GM12878 (cell line): ENCODE measurements around the gene SORL1. TPM values are rescaled to one million over a fixed set of nuclear protein-coding genes. Genes with fewer than 3 reads are reported as not detected.

Experiments
- ATAC-seq: fragments of 200-7000 bp; cut with Tn5 transposase; 3 replicates; pipeline ENCODE4 v1.9.1; 2020; ENCODE audit warnings: mild to moderate bottlenecking, moderate library complexity
- BruUV-seq: library from RNA; stranded (reverse); fragments of 400-500 nt; replicated peaks from 2 replicates; lab custom pipeline; 2021; lab: Mats Ljungman, UMichigan
- CTCF ChIA-PET: fragments of 300-600 bp; sonication (Branson Sonifier 250); formaldehyde crosslinking; extraction: SDS; loops from one replicate; lab custom pipeline; 2021; ENCODE audit warnings: inconsistent platforms; lab: Yijun Ruan, JAX
- POLR2A ChIA-PET: fragments of 350-600 bp; formaldehyde crosslinking; extraction: SDS; loops from one replicate; lab custom pipeline; 2021; ENCODE audit warnings: inconsistent platforms; lab: Charles Lee
- RAD21 ChIA-PET: fragments of 300-600 bp; sonication (Branson Sonifier 250); formaldehyde crosslinking; loops from one replicate; lab custom pipeline; 2023; ENCODE audit warnings: antibody characterized with exemption; ENCODE audit not compliant: unreplicated experiment; lab: Charles Lee
- SMC1A ChIA-PET: fragments of 300-600 bp; sonication (Branson Sonifier 250); formaldehyde crosslinking; loops from one replicate; lab custom pipeline; 2023; ENCODE audit not compliant: unreplicated experiment, uncharacterized antibody; lab: Charles Lee
- DNase-seq: peaks from one replicate; pipeline ENCODE4 v3.0.0-alpha.2; 2011; ENCODE audit warnings: low read depth, low spot score
- FAIRE-seq: peaks from 3 replicates; lab custom pipeline; 2011; peaks lifted over from hg19 to GRCh38; lab: Jason Lieb, UNC
- H2AFZ ChIP-seq: 2 replicates; pipeline ENCODE4 v1.6.0; 2011; ENCODE audit warnings: low read depth, low read length, control low read depth; ENCODE audit not compliant: control insufficient read depth
- H3K27ac ChIP-seq: 2 replicates; pipeline ENCODE4 v1.5.1; 2011; ENCODE audit warnings: control low read depth; ENCODE audit not compliant: control insufficient read depth, insufficient read depth
- H3K27me3 ChIP-seq, 2 experiments: replicated peaks in 1 of 2; 2 replicates each; pipeline versions ENCODE4 v1.6.0 to v1.6.1; 2011; ENCODE audit warnings: low read length in 1 of 2; ENCODE audit not compliant: control insufficient read depth in 2 of 2, insufficient read depth in 2 of 2
- H3K36me3 ChIP-seq, 2 experiments: 2 replicates each; pipeline ENCODE4 v1.5.1; 2011; ENCODE audit warnings: low read length in 1 of 2; ENCODE audit not compliant: control insufficient read depth in 2 of 2, insufficient read depth in 2 of 2
- H3K4me1 ChIP-seq: 2 replicates; pipeline ENCODE4 v1.6.1; 2011; ENCODE audit warnings: mild to moderate bottlenecking, low read length, moderate library complexity, mixed read lengths; ENCODE audit not compliant: control insufficient read depth, insufficient read depth
- H3K4me2 ChIP-seq: 2 replicates; pipeline ENCODE4 v1.6.0; 2011; ENCODE audit warnings: control low read depth; ENCODE audit not compliant: control insufficient read depth, insufficient read depth
- H3K4me3 ChIP-seq: fragments of 200-600 bp; sonication (generic); 2 replicates; pipeline ENCODE4 v1.5.1; 2016
- H3K79me2 ChIP-seq: 2 replicates; pipeline ENCODE4 v1.6.0; 2011; ENCODE audit warnings: low read length; ENCODE audit not compliant: control insufficient read depth, insufficient read depth
- H3K9ac ChIP-seq: 2 replicates; pipeline ENCODE4 v1.8.0; 2011; ENCODE audit warnings: low read length, control low read depth, mixed read lengths; ENCODE audit not compliant: control insufficient read depth, insufficient read depth
- H3K9me3 ChIP-seq: replicated peaks from 3 replicates; pipeline ENCODE4 v1.5.1; 2011; ENCODE audit warnings: mild to moderate bottlenecking, low read length; ENCODE audit not compliant: control insufficient read depth, insufficient read depth
- H4K20me1 ChIP-seq: 2 replicates; pipeline ENCODE4 v1.6.0; 2011; ENCODE audit not compliant: control insufficient read depth, insufficient read depth
- BCL3 ChIP-seq: IDR thresholded peaks from 2 replicates; pipeline ENCODE4 v1.6.1; 2011; ENCODE audit warnings: borderline replicate concordance, low read depth, mild to moderate bottlenecking, moderate library complexity, low read length; ENCODE audit not compliant: insufficient read depth, poor library complexity, severe bottlenecking
- BRCA1 ChIP-seq: IDR thresholded peaks from 2 replicates; pipeline ENCODE4 v1.6.1; 2011; ENCODE audit warnings: low read depth, low read length, improper control_type of control experiment
- POLR2A ChIP-seq: IDR thresholded peaks from 2 replicates; pipeline ENCODE4 v1.6.1; 2011; ENCODE audit warnings: low read depth, mild to moderate bottlenecking, low read length
- POLR2AphosphoS5 ChIP-seq: IDR thresholded peaks from 2 replicates; pipeline ENCODE4 v1.6.1; 2011; ENCODE audit warnings: mild to moderate bottlenecking, low read length, inconsistent platforms
- RUNX3 ChIP-seq: IDR thresholded peaks from 2 replicates; pipeline ENCODE4 v1.6.1; 2012; ENCODE audit warnings: low read length, inconsistent platforms
- WGBS: methylation state at CpG from one replicate; pipeline ENCODE4 v1.1.6; 2016; ENCODE audit warnings: low lambda C conversion rate; ENCODE audit not compliant: insufficient replicate concordance, insufficient coverage; ENCODE audit errors: missing lambda C conversion rate; 5-methylcytosine and 5-hydroxymethylcytosine counted together
- in situ Hi-C: fragments of 300-500 bp; cut with MboI; formaldehyde crosslinking; loops from 9 replicates; pipeline ENCODE4 v1.14.3; 2018; ENCODE audit warnings: mixed read lengths
- intact Hi-C: fragments of 100-400 bp; cut with micrococcal nuclease; formaldehyde crosslinking; loops from one replicate; pipeline ENCODE4 v1.14.2; 2022; ENCODE audit not compliant: unreplicated experiment
- polyA plus RNA-seq, 11 experiments: library from polyadenylated mRNA; depleted of rRNA in 4 of 11; unstranded in 6 of 11; stranded (reverse) in 5 of 11; fragments of >200 nt; fragmentation: Nextera tagmentation in 4 of 11; fragmentation: Illumina TruSeq in 1 of 11; extraction: Ambion mirVana in 4 of 11; extraction: Trizol in 1 of 11; gene quantifications; 1 replicate in 1 of 11; 2 replicates in 10 of 11; pipeline versions ENCODE4 v1.2.1 to v1.2.3, GENCODE V29; 2011 to 2016; ENCODE audit warnings: inconsistent platforms in 2 of 11, missing spikeins in 2 of 11, low read depth in 1 of 11
- total RNA-seq, 4 experiments: library from RNA; depleted of rRNA in 3 of 4; stranded (reverse); fragments of >200 nt in 3 of 4; fragmentation: Illumina TruSeq in 1 of 4; extraction: Trizol in 1 of 4; gene quantifications; 2 replicates each; pipeline versions ENCODE4 v1.2.1 to v1.2.3, GENCODE V29; 2013 to 2021

Gene SORL1
- total and polyA plus RNA-seq, 10 of the 15 experiments (the other 5 are each of a cell fraction or from before 2014, with no cell fraction given), result 20.2 to 107 (median 59.9) TPM

GRCh38 chr11:121634273-121634672 is 182.2 kb downstream of the SORL1 start:
- no peaks in the 10 kb centered on the region for H3K9me3 ChIP-seq
- H3K9ac ChIP-seq, result no peak overlapping the region
- no peak overlapping the region for H3K27ac ChIP-seq
- no peak overlapping the region for H3K4me2 ChIP-seq
- TF ChIP-seq POLR2AphosphoS5 (peak; percentile 41; the same call in 1 of the 2 replicates), RUNX3 (no peak), POLR2A (0 out of 2 replicates have a peak, but pooled peaks have one; percentile 11)
- TF ChIP-seq, all 136 proteins: peak for 2
- ATAC-seq (no peak), FAIRE-seq (no peak), DNase-seq (no peak)
- intact Hi-C loops, result no loop called here
- Histone ChIP-seq H3K27me3 (no peaks in the 10 kb centered on the region), H3K4me1 (no peaks in the 10 kb centered on the region), H3K79me2 (no peaks in the 10 kb centered on the region), H3K4me3 (no peak overlapping the region), H2AFZ (no peak overlapping the region), H3K36me3 (peaks cover 9 to 29% of the 10 kb centered on the region in 2 experiments), H4K20me1 (no peaks in the 10 kb centered on the region)
- RAD21 ChIA-PET, result no interaction called here
- no TSS peak for BruUV-seq
- CTCF ChIA-PET, result no interaction called here
- SMC1A ChIA-PET, result no interaction called here
- in situ Hi-C loops, result no loop called here
- POLR2A ChIA-PET, result no interaction called here
- over 99% methylated on average over 5 of the region's 5 CpGs for WGBS

- TF ChIP-seq POLR2AphosphoS5 (0 out of 2 replicates have a peak, but pooled peaks have one; percentile 34), BRCA1 (no peak), BCL3 (peak; percentile 23)
- TF ChIP-seq, all 136 proteins: peak for 2
- Histone ChIP-seq H3K27ac (no peak overlapping the region), H3K27me3 (no peaks in the 10 kb centered on the region), H3K9me3 (no peaks in the 10 kb centered on the region), H2AFZ (no peak overlapping the region), H3K4me1 (no peaks in the 10 kb centered on the region), H3K79me2 (no peaks in the 10 kb centered on the region), H4K20me1 (no peaks in the 10 kb centered on the region), H3K4me3 (no peak overlapping the region), H3K9ac (no peak overlapping the region), H3K36me3 (peaks cover 9 to 28% of the 10 kb centered on the region in 2 experiments), H3K4me2 (no peak overlapping the region)
- no peak for DNase-seq
- ChIA-PET RAD21 (no interaction called here), CTCF (no interaction called here), POLR2A (no interaction called here), SMC1A (no interaction called here)
- no TSS peak for BruUV-seq
- in situ Hi-C loops, result no loop called here
- no peak for FAIRE-seq
- no peak; the same call in 2 of the 3 replicates for ATAC-seq
- WGBS, result 82% methylated on average over 7 of the region's 7 CpGs
- intact Hi-C loops, result no loop called here
Observed at GRCh38 chr11:121634889-121635288, 182.8 kb downstream of the SORL1 start.
